Gastroesophageal sphincter (tissue), 3 donors: Measurements from ENCODE around the gene SV2C.

Experiments used
- CTCF ChIP-seq, 4 experiments: fragments of 200-600 bp in 2 of 4; fragments of 450-650 bp in 2 of 4; sonication (generic) in 1 of 4; IDR thresholded peaks; one replicate each; pipeline ENCODE4 v1.5.1; 2017 to 2019; ENCODE audit warnings: antibody characterized with exemption in 4 of 4, mild to moderate bottlenecking in 2 of 4, moderate library complexity in 2 of 4
- POLR2A ChIP-seq, 2 donors: fragments of 450-650 bp; IDR thresholded peaks; one replicate each; pipeline ENCODE4 v1.6.1; 2017; ENCODE audit warnings: antibody characterized with exemption in 2 of 2, mild to moderate bottlenecking in 2 of 2, moderate library complexity in 1 of 2

- TF ChIP-seq CTCF (IDR thresholded peaks at IDR 0.05) (no peak), POLR2A (IDR thresholded peaks at IDR 0.05) (no peak)
Measured at GRCh38 chr5:76223696-76224095, 140.5 kb downstream of the SV2C start.
